Transverse colon (tissue), 4 donors: ENCODE results near the gene OSGIN1. TPM values are rescaled to one million over a fixed set of nuclear protein-coding genes. Genes with fewer than 3 reads are reported as not detected.

ENCODE experiments used
- DNase-seq: peaks from one replicate; pipeline ENCODE4 v3.0.0-alpha.2; 2019
- H3K27ac ChIP-seq, 4 donors: fragments of 200-600 bp; sonication (generic); 2 replicates each; pipeline ENCODE4 v1.5.1; 2016 to 2018; ENCODE audit warnings: inconsistent platforms in 4 of 4
- H3K27me3 ChIP-seq: fragments of 200-600 bp; sonication (generic); 2 replicates; pipeline ENCODE4 v1.5.1; 2017; ENCODE audit warnings: inconsistent platforms
- H3K36me3 ChIP-seq, 4 donors: fragments of 200-600 bp; sonication (generic); 2 replicates each; pipeline ENCODE4 v1.5.1; 2017 to 2019; ENCODE audit warnings: inconsistent platforms in 4 of 4
- H3K4me1 ChIP-seq, 4 donors: fragments of 200-600 bp; sonication (generic); 2 replicates each; pipeline ENCODE4 v1.5.1; 2017 to 2020; ENCODE audit warnings: inconsistent platforms in 4 of 4
- H3K4me3 ChIP-seq, 4 donors: fragments of 200-600 bp; sonication (generic); 1 replicate in 1 of 4; 2 replicates in 3 of 4; pipeline versions ENCODE4 v1.5.1 to v1.6.1; 2017 to 2019; ENCODE audit warnings: inconsistent platforms in 4 of 4
- H3K9me3 ChIP-seq, 2 donors: fragments of 200-600 bp; sonication (generic); 2 replicates each; pipeline ENCODE4 v1.5.1; 2017 to 2019; ENCODE audit warnings: inconsistent platforms in 2 of 2
- CTCF ChIP-seq, 5 experiments: fragments of 200-600 bp in 3 of 5; fragments of 450-650 bp in 2 of 5; sonication (generic) in 3 of 5; IDR thresholded peaks; 1 replicate in 2 of 5; 2 replicates in 3 of 5; pipeline ENCODE4 v1.5.1; 2016 to 2017; ENCODE audit warnings: antibody characterized with exemption in 5 of 5, inconsistent platforms in 3 of 5, mild to moderate bottlenecking in 2 of 5, moderate library complexity in 1 of 5
- EP300 ChIP-seq: sonication (generic); formaldehyde crosslinking; IDR thresholded peaks from one replicate; pipeline ENCODE4 v1.6.1; 2017; ENCODE audit warnings: antibody characterized with exemption, low read depth
- POLR2A ChIP-seq: fragments of 450-650 bp; IDR thresholded peaks from one replicate; pipeline ENCODE4 v1.6.1; 2016; ENCODE audit warnings: antibody characterized with exemption, mild to moderate bottlenecking, moderate library complexity
- POLR2AphosphoS5 ChIP-seq, 3 donors: sonication (generic); formaldehyde crosslinking; IDR thresholded peaks; one replicate each; pipeline ENCODE4 v1.6.1; 2016; ENCODE audit warnings: antibody characterized with exemption in 3 of 3
- WGBS, 2 donors: methylation state at CpG; one replicate each; pipeline ENCODE4 v1.1.5; 2018; ENCODE audit warnings: low coverage in 1 of 2; 5-methylcytosine and 5-hydroxymethylcytosine counted together
- in situ Hi-C, 4 donors: fragments of 200-750 bp; cut with MboI; loops; one replicate each; pipeline versions ENCODE4 v1.15.0 to v1.15.1; 2017; ENCODE audit warnings: low sequenced_read_pairs in 3 of 4, low pct_ligation_motif_present in 1 of 4, low pct_unique_long_range_greater_than_20kb in 1 of 4
- intact Hi-C: fragments of 100-400 bp; cut with DNase I; formaldehyde crosslinking; loops from one replicate; pipeline ENCODE4 v1.15.1; 2023; ENCODE audit warnings: low total_unique reads
- total RNA-seq, 4 donors: library from RNA; depleted of rRNA; stranded (reverse); fragments of >200 nt; gene quantifications; one replicate each; pipeline ENCODE4 v1.1.0, GENCODE V29; 2016

The OSGIN1 gene
- total RNA-seq, 4 donors from 2014 or later, result 10.7 to 26.2 (median 16.7) TPM

GRCh38 chr16:83951544-83951943, 1.5 kb upstream of the OSGIN1 start:
- Histone ChIP-seq H3K4me3 (no peak overlapping the region), H3K9me3 (no peaks in the 10 kb centered on the region), H3K36me3 (no peaks in the 10 kb centered on the region), H3K4me1 (peaks cover 11 to 30% (median 22%) of the 10 kb centered on the region in 4 donors), H3K27me3 (no peaks in the 10 kb centered on the region), H3K27ac (no peak overlapping the region)
- no peak for DNase-seq
- no peak for TF ChIP-seq POLR2A
- no peak for TF ChIP-seq POLR2AphosphoS5 (IDR thresholded peaks at IDR 0.05)
- no peak for TF ChIP-seq EP300
- TF ChIP-seq CTCF (IDR thresholded peaks at IDR 0.05), result no peak
- in situ Hi-C loops (loop anchor here in 3 of 4 donors (25.0 kb wide), 3 partner anchors 111 to 536 kb away; partner anchors contain the start of genes ADAD2 (in 1 of the 3) and TAF1C (in 1 of the 3)), intact Hi-C loops (loop anchor here (10.0 kb wide), 1 partner anchor 127 kb away; no protein-coding TSS in a partner anchor)
- WGBS, 2 donors, result 33 to 34% methylated on average over 3 to 8 of the region's 8 CpGs

- in situ Hi-C loops (loop anchor here in 3 of 4 donors (25.0 kb wide), 3 partner anchors 110 to 535 kb away; partner anchors contain the start of genes ADAD2 (in 1 of the 3) and TAF1C (in 1 of the 3)), intact Hi-C loops (loop anchor here (10.0 kb wide), 1 partner anchor 128 kb away; no protein-coding TSS in a partner anchor)
- Histone ChIP-seq H3K9me3 (no peaks in the 10 kb centered on the region), H3K4me3 (peak overlapping the region in 3 of 4 donors; percentile 48 to 73 (median 48)), H3K36me3 (no peaks in the 10 kb centered on the region), H3K27me3 (no peaks in the 10 kb centered on the region), H3K4me1 (peaks cover 11 to 30% (median 22%) of the 10 kb centered on the region in 4 donors), H3K27ac (peak overlapping the region; percentile 91 to 96 (median 94))
- WGBS, 2 donors, result 20% methylated on average over 8 of the region's 8 CpGs; no CpG with 5 or more reads in 1 of the 2 donors
- no peak for DNase-seq
- no peak for TF ChIP-seq POLR2A
- TF ChIP-seq CTCF (IDR thresholded peaks at IDR 0.05), result no peak
- TF ChIP-seq EP300, result no peak
- TF ChIP-seq POLR2AphosphoS5 (IDR thresholded peaks at IDR 0.05), result no peak
Measured at GRCh38 chr16:83952587-83952939, 477 bp upstream of the OSGIN1 start.

GRCh38 chr16:83953796-83954576, 946 bp downstream of the OSGIN1 start:
- TF ChIP-seq EP300 (no peak), CTCF (IDR thresholded peaks at IDR 0.05) (peak; percentile 48 to 82 (median 56))
- WGBS, 2 donors, result 11 to 23% methylated on average over 6 to 19 of the region's 19 CpGs
- Histone ChIP-seq H3K4me3 (peak overlapping the region in 3 of 4 donors; percentile 48 to 73 (median 48)), H3K27me3 (no peaks in the 10 kb centered on the region), H3K4me1 (peaks cover 11 to 30% (median 22%) of the 10 kb centered on the region in 4 donors), H3K9me3 (no peaks in the 10 kb centered on the region), H3K27ac (peak overlapping the region; percentile 91 to 96 (median 94)), H3K36me3 (peaks cover 0 to 4% (median 0%) of the 10 kb centered on the region in 4 donors)
- intact Hi-C loops, result loop anchor here (10.0 kb wide), 1 partner anchor 129 kb away; no protein-coding TSS in a partner anchor
- in situ Hi-C loops, result loop anchor here in 3 of 4 donors (25.0 kb wide), 3 partner anchors 108 to 533 kb away; partner anchors contain the start of genes ADAD2 (in 1 of the 3) and TAF1C (in 1 of the 3)
- DNase-seq, result no peak

- Histone ChIP-seq H3K4me1 (peaks cover 11 to 30% (median 22%) of the 10 kb centered on the region in 4 donors), H3K27me3 (no peaks in the 10 kb centered on the region), H3K36me3 (peaks cover 0 to 4% (median 0%) of the 10 kb centered on the region in 4 donors), H3K9me3 (no peaks in the 10 kb centered on the region), H3K27ac (peak overlapping the region; percentile 91 to 96 (median 94)), H3K4me3 (peak overlapping the region in 1 of 4 donors; percentile 73)
- 5 to 44% methylated on average over 4 to 9 of the region's 9 CpGs for WGBS, 2 donors
- in situ Hi-C loops (loop anchor here in 3 of 4 donors (25.0 kb wide), 3 partner anchors 108 to 533 kb away; partner anchors contain the start of genes ADAD2 (in 1 of the 3) and TAF1C (in 1 of the 3)), intact Hi-C loops (loop anchor here (10.0 kb wide), 1 partner anchor 130 kb away; no protein-coding TSS in a partner anchor)
- TF ChIP-seq CTCF (IDR thresholded peaks at IDR 0.05) (no peak), POLR2A (peak; percentile 37), EP300 (no peak), POLR2AphosphoS5 (IDR thresholded peaks at IDR 0.05) (peak in 2 of 3 donors; percentile 54 to 68)
- DNase-seq, result peak; percentile 74
Measured at GRCh38 chr16:83954577-83955016, 1.6 kb downstream of the OSGIN1 start.
